ENCODE measurements around the gene SEMA4D. TPM values are rescaled to one million over a fixed set of nuclear protein-coding genes. Genes with fewer than 3 reads are reported as not detected.

The SEMA4D gene
- total and polyA plus RNA-seq, 9 of the 15 experiments (the other 6 are each of a cell fraction or from before 2014, with no cell fraction given), result 0.38 to 5.1 (median 1.8) TPM

DNA sequence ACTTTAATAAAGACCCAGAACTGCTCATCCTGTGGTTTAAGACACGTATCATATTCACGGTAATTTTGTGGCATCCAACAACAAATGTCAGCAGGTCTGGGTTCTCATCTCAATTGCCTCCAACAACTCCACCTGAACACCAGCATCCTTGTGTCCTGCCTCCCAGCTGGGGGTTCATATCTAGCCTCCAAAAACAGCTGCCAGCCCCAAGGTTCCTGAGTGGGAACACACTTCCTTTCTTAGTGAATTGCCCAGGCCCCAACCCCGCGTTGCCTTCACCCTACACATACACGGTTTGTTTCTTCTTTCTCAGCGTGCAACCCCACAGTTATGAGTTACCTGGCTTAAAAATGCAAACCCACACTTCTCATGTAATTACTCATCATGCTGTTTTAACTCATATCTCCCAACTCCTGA lies 77.9 kb downstream of the SEMA4D start:
- no peak for ATAC-seq
- Histone ChIP-seq H3K9me3 (replicated peaks; ENCODE audit: control insufficient read depth, insufficient read depth, low read depth, low read length) (no peaks in the 10 kb centered on the region), H3K27me3 (ENCODE audit: control insufficient read depth in 2 of 2, insufficient read depth in 2 of 2, low read length in 2 of 2) (peaks cover 0 to 26% of the 10 kb centered on the region in 2 experiments; a peak in 2 of 5 replicates), H3K9ac (ENCODE audit: insufficient read depth in 1 of 2, low read depth in 2 of 2, low read length in 2 of 2) (no peak overlapping the region), H3K27ac (ENCODE audit: extremely low read depth, low read depth, low read length) (no peak overlapping the region), H3K79me2 (ENCODE audit: control insufficient read depth, insufficient read depth, low read length) (no peaks in the 10 kb centered on the region), H3K36me3 (ENCODE audit: control insufficient read depth, insufficient read depth, low read length) (no peaks in the 10 kb centered on the region), H2AFZ (ENCODE audit: low read depth, low read length) (no peak overlapping the region), H3K9me1 (ENCODE audit: control insufficient read depth, insufficient read depth, low read length) (no peaks in the 10 kb centered on the region), H4K20me1 (replicated peaks; ENCODE audit: control insufficient read depth, insufficient read depth, low read length) (no peaks in the 10 kb centered on the region), H3K4me2 (ENCODE audit: insufficient read depth, low read length) (no peak overlapping the region), H3K4me3 (no peak overlapping the region), H3K4me1 (replicated peaks in 1 of 2; ENCODE audit: control insufficient read depth in 2 of 2, insufficient read depth in 2 of 2, low read length in 2 of 2) (no peaks in the 10 kb centered on the region)
- BruUV-seq (replicated peaks), result no TSS peak
- CTCF ChIA-PET (ENCODE audit: low intra/inter-chr PET ratio), result no interaction called here
- FAIRE-seq, result no peak
- in situ Hi-C loops (cut with MboI), result no loop called here
- TF ChIP-seq HDAC6 (IDR thresholded peaks at IDR 0.05; ENCODE audit: low read depth, low read length) (no peak), POLR2AphosphoS2 (IDR thresholded peaks at IDR 0.05; ENCODE audit: low read length) (no peak), ZNF311 (CRISPR knock-in tag; IDR thresholded peaks at IDR 0.05) (no peak), SMAD1 (IDR thresholded peaks at IDR 0.05; ENCODE audit: low read depth, low read length, partially characterized antibody) (no peak), ZNF75A (CRISPR knock-in tag; IDR thresholded peaks at IDR 0.05) (no peak)
- intact Hi-C loops (cut with micrococcal nuclease), result no loop called here
- 2% methylated on average over 6 of the region's 6 CpGs for WGBS (ENCODE audit: insufficient coverage, low coverage, missing lambda C conversion rate)
- no peak for DNase-seq (ENCODE audit: extremely low read depth in 1 of 4, low spot score in 3 of 4)
- POLR2A ChIA-PET, result no interaction called here

DNA sequence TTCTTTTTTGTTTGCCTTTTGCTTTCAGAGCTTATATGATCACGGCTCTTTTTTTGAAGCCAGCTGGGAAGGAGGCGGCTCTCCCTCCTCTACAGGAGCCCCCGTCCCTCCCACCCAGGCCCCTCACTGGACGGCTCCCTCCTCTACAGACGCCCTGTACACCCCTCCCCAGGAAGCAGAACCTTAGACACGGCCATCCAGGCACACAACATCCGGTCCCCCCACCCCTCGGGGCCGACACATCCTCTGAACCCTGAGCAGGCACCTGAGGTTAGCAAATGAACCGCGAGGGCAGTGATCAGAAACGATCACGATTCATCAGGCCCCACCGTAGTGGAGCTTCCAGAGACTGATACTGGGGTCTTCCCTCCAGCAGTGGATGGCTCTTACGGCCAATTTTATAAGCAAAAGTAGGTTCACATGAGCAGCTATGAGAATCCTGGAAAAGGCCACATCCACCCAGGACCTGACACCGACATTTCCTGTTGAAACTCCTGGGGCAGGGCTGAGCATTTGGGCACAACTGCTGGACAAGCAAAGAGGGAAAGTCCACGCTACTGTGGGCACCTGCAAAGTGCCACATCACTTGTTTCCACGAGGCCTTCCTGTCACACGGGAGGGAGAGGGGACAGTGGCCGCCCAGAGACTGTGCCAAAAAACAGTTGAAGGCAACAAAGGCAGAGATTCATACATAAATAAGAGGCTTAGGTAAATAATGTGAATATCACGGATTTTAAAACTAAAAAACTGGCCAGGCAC lies 78.9 kb downstream of the SEMA4D start:
- Histone ChIP-seq H3K79me2 (ENCODE audit: control insufficient read depth, insufficient read depth, low read length) (no peaks in the 10 kb centered on the region), H3K4me3 (no peak overlapping the region), H3K4me2 (ENCODE audit: insufficient read depth, low read length) (no peak overlapping the region), H3K36me3 (ENCODE audit: control insufficient read depth, insufficient read depth, low read length) (no peaks in the 10 kb centered on the region), H3K9ac (ENCODE audit: insufficient read depth in 1 of 2, low read depth in 2 of 2, low read length in 2 of 2) (no peak overlapping the region), H3K4me1 (replicated peaks in 1 of 2; ENCODE audit: control insufficient read depth in 2 of 2, insufficient read depth in 2 of 2, low read length in 2 of 2) (no peaks in the 10 kb centered on the region), H3K27ac (ENCODE audit: extremely low read depth, low read depth, low read length) (no peak overlapping the region), H4K20me1 (replicated peaks; ENCODE audit: control insufficient read depth, insufficient read depth, low read length) (no peaks in the 10 kb centered on the region), H2AFZ (ENCODE audit: low read depth, low read length) (no peak overlapping the region), H3K9me1 (ENCODE audit: control insufficient read depth, insufficient read depth, low read length) (no peaks in the 10 kb centered on the region), H3K9me3 (replicated peaks; ENCODE audit: control insufficient read depth, insufficient read depth, low read depth, low read length) (no peaks in the 10 kb centered on the region), H3K27me3 (ENCODE audit: control insufficient read depth in 2 of 2, insufficient read depth in 2 of 2, low read length in 2 of 2) (peaks cover 0 to 29% of the 10 kb centered on the region in 2 experiments; a peak in 2 of 5 replicates)
- 6% methylated on average over 10 of the region's 21 CpGs for WGBS (ENCODE audit: insufficient coverage, low coverage, missing lambda C conversion rate)
- POLR2A ChIA-PET, result no interaction called here
- in situ Hi-C loops (cut with MboI), result no loop called here
- no peak for ATAC-seq
- BruUV-seq (replicated peaks), result no TSS peak
- intact Hi-C loops (cut with micrococcal nuclease), result no loop called here
- peak; percentile 55 for TF ChIP-seq GABPA (tag; conservative IDR thresholded peaks at IDR 0.05; ENCODE audit: low read depth)
- TF ChIP-seq TAF9B (IDR thresholded peaks at IDR 0.05; ENCODE audit: partially characterized antibody), result no peak
- TF ChIP-seq, protein P1, sequence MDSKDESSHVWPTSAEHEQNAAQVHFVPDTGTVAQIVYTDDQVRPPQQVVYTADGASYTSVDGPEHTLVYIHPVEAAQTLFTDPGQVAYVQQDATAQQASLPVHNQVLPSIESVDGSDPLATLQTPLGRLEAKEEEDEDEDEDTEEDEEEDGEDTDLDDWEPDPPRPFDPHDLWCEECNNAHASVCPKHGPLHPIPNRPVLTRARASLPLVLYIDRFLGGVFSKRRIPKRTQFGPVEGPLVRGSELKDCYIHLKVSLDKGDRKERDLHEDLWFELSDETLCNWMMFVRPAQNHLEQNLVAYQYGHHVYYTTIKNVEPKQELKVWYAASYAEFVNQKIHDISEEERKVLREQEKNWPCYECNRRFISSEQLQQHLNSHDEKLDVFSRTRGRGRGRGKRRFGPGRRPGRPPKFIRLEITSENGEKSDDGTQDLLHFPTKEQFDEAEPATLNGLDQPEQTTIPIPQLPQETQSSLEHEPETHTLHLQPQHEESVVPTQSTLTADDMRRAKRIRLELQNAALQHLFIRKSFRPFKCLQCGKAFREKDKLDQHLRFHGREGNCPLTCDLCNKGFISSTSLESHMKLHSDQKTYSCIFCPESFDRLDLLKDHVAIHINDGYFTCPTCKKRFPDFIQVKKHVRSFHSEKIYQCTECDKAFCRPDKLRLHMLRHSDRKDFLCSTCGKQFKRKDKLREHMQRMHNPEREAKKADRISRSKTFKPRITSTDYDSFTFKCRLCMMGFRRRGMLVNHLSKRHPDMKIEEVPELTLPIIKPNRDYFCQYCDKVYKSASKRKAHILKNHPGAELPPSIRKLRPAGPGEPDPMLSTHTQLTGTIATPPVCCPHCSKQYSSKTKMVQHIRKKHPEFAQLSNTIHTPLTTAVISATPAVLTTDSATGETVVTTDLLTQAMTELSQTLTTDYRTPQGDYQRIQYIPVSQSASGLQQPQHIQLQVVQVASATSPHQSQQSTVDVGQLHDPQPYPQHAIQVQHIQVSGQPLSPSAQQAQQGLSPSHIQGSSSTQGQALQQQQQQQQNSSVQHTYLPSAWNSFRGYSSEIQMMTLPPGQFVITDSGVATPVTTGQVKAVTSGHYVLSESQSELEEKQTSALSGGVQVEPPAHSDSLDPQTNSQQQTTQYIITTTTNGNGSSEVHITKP (IDR thresholded peaks at IDR 0.05; ENCODE audit: partially characterized antibody), result peak; percentile 60
- FAIRE-seq, result no peak
- DNase-seq (ENCODE audit: extremely low read depth in 1 of 4, low spot score in 3 of 4), result no peak
- CTCF ChIA-PET (ENCODE audit: low intra/inter-chr PET ratio), result no interaction called here

Measured in K562 (cell line).